Prostate gland (tissue), 2 donors: ENCODE data around the gene DSCAML1. TPM values are rescaled to one million over a fixed set of nuclear protein-coding genes. Genes with fewer than 3 reads are reported as not detected.

Experiments used
- DNase-seq: peaks from one replicate; pipeline ENCODE4 v3.0.0-alpha.2; 2019; ENCODE audit warnings: low spot score
- H3K27ac ChIP-seq, 2 donors: fragments of 200-600 bp; sonication (generic); 2 replicates each; pipeline ENCODE4 v1.5.1; 2017 to 2019
- H3K27me3 ChIP-seq: fragments of 200-600 bp; sonication (generic); replicated peaks from 2 replicates; pipeline ENCODE4 v1.5.1; 2019; ENCODE audit not compliant: insufficient read depth
- H3K36me3 ChIP-seq, 2 donors: fragments of 200-600 bp; sonication (generic); 1 replicate in 1 of 2; 2 replicates in 1 of 2; pipeline versions ENCODE4 v1.5.1 to v1.8.1; 2017 to 2019
- H3K4me1 ChIP-seq: fragments of 200-600 bp; sonication (generic); replicated peaks from 2 replicates; pipeline ENCODE4 v1.5.1; 2019
- H3K4me3 ChIP-seq, 2 donors: fragments of 200-600 bp; sonication (generic); 2 replicates each; pipeline ENCODE4 v1.5.1; 2017 to 2019
- H3K9me3 ChIP-seq: fragments of 200-600 bp; sonication (generic); 2 replicates; pipeline ENCODE4 v1.5.1; 2017
- POLR2A ChIP-seq: fragments of 450-650 bp; IDR thresholded peaks from one replicate; pipeline ENCODE4 v1.6.1; 2016; ENCODE audit warnings: antibody characterized with exemption, mild to moderate bottlenecking
- POLR2AphosphoS5 ChIP-seq: sonication (generic); formaldehyde crosslinking; IDR thresholded peaks from one replicate; pipeline ENCODE4 v1.6.1; 2017; ENCODE audit warnings: antibody characterized with exemption
- whole genome bisulfite sequencing: methylation state at CpG from one replicate; pipeline ENCODE4 v1.1.5; 2018; 5-methylcytosine and 5-hydroxymethylcytosine counted together
- intact Hi-C: fragments of 100-400 bp; cut with DNase I; formaldehyde crosslinking; loops from one replicate; pipeline ENCODE4 v1.14.2; 2022
- total RNA-seq, 2 donors: library from RNA; depleted of rRNA; stranded (reverse); fragments of >200 nt; gene quantifications; one replicate each; pipeline ENCODE4 v1.1.0, GENCODE V29; 2016
- TF ChIP-seq, protein P1 (sequence below), 4 experiments: fragments of 200-600 bp in 2 of 4; fragments of 450-650 bp in 2 of 4; sonication (generic) in 2 of 4; IDR thresholded peaks; 1 replicate in 3 of 4; 2 replicates in 1 of 4; pipeline ENCODE4 v1.5.1; 2016 to 2019; ENCODE audit warnings: antibody characterized with exemption in 4 of 4, mild to moderate bottlenecking in 2 of 4, moderate library complexity in 2 of 4

Gene DSCAML1
- total RNA-seq, 2 donors from 2014 or later = 0.14 to 2.8 TPM

DNA sequence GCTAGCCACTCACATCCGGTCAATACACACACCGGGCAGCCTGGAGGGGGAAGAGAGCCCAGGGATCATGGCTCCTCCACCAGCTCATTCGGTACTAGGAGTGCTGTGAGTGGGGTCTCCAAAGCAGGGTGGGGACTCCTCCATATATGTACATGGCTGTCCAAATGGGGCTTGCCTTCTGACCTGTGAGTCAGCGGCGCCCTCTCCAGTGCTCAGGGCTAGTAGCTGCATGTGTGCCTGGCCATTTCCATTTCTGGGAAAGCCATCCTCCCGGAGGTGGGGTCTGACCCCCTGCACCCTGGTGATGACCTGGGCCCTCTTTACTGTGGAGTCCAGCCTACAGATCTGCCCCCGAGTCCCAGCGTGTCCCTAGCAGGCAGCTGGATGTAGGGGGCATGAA lies 287.5 kb downstream of the DSCAML1 start:
- Histone ChIP-seq H3K4me1 (no peaks in the 10 kb centered on the region), H3K27ac (no peak overlapping the region), H3K36me3 (no peaks in the 10 kb centered on the region), H3K4me3 (no peak overlapping the region), H3K9me3 (no peaks in the 10 kb centered on the region), H3K27me3 (peaks cover 3% of the 10 kb centered on the region)
- no peak for DNase-seq
- intact Hi-C loops = no loop called here
- WGBS = 90% methylated on average over 8 of the region's 8 CpGs
- TF ChIP-seq, protein P1, sequence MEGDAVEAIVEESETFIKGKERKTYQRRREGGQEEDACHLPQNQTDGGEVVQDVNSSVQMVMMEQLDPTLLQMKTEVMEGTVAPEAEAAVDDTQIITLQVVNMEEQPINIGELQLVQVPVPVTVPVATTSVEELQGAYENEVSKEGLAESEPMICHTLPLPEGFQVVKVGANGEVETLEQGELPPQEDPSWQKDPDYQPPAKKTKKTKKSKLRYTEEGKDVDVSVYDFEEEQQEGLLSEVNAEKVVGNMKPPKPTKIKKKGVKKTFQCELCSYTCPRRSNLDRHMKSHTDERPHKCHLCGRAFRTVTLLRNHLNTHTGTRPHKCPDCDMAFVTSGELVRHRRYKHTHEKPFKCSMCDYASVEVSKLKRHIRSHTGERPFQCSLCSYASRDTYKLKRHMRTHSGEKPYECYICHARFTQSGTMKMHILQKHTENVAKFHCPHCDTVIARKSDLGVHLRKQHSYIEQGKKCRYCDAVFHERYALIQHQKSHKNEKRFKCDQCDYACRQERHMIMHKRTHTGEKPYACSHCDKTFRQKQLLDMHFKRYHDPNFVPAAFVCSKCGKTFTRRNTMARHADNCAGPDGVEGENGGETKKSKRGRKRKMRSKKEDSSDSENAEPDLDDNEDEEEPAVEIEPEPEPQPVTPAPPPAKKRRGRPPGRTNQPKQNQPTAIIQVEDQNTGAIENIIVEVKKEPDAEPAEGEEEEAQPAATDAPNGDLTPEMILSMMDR (IDR thresholded peaks at IDR 0.05) = no peak
- TF ChIP-seq POLR2A (no peak), POLR2AphosphoS5 (no peak)

DNA sequence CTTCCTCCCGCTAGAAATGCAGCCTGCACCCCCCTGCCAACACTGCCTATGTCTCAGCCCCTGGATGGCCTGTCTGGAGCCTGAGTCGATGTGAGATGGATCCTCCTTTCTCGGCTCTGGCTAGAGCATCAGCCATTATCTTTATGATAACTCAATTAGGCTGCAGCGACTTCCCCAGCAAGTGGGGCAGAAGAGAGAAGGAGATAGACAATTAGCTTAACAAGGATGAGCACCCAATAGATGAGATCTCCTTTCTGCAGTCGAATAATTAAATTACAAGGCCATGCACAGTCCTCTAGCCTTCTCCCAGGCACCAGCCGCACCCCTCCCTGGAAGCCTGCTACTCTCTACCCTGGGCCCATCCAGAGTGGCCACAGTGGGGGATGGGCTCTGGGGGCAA lies 290.0 kb downstream of the DSCAML1 start:
- Histone ChIP-seq H3K27ac (no peak overlapping the region), H3K9me3 (no peaks in the 10 kb centered on the region), H3K36me3 (no peaks in the 10 kb centered on the region), H3K4me3 (no peak overlapping the region), H3K4me1 (no peaks in the 10 kb centered on the region), H3K27me3 (no peaks in the 10 kb centered on the region)
- intact Hi-C loops = no loop called here
- 85% methylated on average over 6 of the region's 6 CpGs for WGBS
- TF ChIP-seq POLR2AphosphoS5 (no peak), POLR2A (no peak)
- TF ChIP-seq, protein P1 (IDR thresholded peaks at IDR 0.05) = no peak
- no peak for DNase-seq

DNA sequence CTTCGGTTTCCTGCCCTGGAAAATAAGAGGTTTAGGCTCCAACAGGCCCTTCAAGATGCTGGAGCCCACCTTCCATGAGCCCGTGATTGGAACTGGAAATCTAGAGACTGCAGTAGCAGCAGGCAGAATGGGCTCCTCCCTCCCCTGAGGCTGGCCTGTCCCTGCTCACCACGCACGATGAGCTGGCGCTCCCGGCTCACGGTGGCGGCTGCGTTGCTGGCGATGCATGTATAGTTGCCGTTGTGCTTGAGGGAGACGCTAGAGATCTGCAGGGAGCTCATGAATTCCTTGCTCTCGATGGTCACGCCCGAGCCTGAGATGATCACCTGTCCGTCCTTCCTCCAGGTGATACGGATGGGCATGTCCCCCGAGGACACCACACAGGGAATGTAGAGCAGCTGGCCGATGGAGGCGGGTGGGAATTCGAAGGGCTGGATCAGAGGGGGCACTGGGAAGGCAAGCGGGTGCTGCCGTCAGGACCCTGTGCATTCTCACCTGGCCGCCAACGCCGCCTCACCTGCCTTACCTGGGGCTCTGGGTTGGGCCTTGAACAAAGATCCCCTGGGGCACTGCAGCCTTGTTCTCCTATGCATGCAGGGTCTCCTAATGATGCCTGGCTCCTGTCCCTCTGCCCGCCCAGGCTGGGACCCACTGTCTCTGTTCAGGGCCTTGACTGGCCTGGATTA lies 291.6 kb downstream of the DSCAML1 start:
- Histone ChIP-seq H3K4me1 (no peaks in the 10 kb centered on the region), H3K27ac (no peak overlapping the region), H3K27me3 (no peaks in the 10 kb centered on the region), H3K4me3 (no peak overlapping the region), H3K36me3 (no peaks in the 10 kb centered on the region), H3K9me3 (no peaks in the 10 kb centered on the region)
- TF ChIP-seq, protein P1 (IDR thresholded peaks at IDR 0.05) = no peak
- TF ChIP-seq POLR2AphosphoS5 = no peak
- TF ChIP-seq POLR2A = no peak
- no peak for DNase-seq
- intact Hi-C loops = no loop called here
- WGBS = 70% methylated on average over 11 of the region's 27 CpGs

DNA sequence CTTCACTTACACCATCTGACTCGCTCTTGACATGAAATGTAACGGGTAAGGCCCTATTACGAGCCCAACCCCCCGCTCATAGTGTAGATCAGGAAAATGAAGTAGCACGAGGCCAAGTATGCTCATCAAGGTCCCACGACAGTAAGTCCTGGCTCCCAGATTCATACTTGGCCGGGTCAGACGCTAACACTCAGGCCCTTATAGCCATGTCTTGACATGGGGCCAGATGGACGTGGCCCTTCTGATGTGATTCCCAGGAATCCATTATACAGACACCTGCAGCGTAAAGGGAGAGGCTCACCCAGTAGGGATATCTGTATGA lies 294.3 kb downstream of the DSCAML1 start:
- Histone ChIP-seq H3K27ac (no peak overlapping the region), H3K4me3 (no peak overlapping the region), H3K27me3 (no peaks in the 10 kb centered on the region), H3K4me1 (no peaks in the 10 kb centered on the region), H3K9me3 (no peaks in the 10 kb centered on the region), H3K36me3 (no peaks in the 10 kb centered on the region)
- WGBS = 85% methylated on average over 10 of the region's 10 CpGs
- intact Hi-C loops = no loop called here
- TF ChIP-seq POLR2AphosphoS5 = no peak
- TF ChIP-seq, protein P1 (IDR thresholded peaks at IDR 0.05) = no peak
- no peak for TF ChIP-seq POLR2A
- no peak for DNase-seq

DNA sequence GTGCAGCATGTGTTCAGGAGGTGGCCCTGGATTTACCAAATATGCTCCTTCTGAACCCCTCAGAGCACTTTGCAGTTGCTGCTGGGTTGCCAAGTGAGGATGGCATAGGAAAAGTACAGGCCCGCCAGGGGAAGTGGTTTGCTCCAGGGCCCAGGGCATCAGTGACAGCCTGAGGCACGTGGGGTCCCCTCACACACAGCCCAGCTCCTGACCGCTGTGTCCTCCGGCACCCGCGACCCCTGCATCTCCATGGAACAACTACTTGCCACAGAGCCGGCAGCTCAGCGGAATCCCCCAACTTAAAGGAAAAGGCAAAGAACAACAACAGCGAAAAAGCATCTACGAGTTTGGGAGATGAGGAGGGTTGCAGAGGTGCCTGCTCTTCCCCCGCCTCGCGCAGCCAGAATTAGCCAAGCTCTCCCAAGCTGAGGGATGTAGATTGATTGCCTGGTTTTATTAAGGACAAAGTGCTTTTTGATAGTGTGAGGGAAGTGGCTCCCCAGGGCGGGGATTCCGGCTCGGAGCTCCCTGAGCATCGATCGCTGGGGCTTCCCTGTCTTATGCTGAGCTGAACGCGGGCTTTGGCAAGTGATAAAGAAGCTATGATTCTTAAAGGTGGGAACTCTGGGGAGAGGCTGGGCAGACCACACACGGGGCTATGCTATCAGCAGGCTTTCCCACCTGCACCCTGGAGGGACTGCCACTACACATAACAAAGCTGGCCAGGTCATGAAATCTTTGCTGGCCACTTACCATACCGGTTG lies 294.8 kb downstream of the DSCAML1 start:
- Histone ChIP-seq H3K4me3 (no peak overlapping the region), H3K4me1 (no peaks in the 10 kb centered on the region), H3K9me3 (no peaks in the 10 kb centered on the region), H3K27ac (no peak overlapping the region), H3K36me3 (no peaks in the 10 kb centered on the region), H3K27me3 (no peaks in the 10 kb centered on the region)
- DNase-seq = no peak
- TF ChIP-seq, protein P1 (IDR thresholded peaks at IDR 0.05) = no peak
- TF ChIP-seq POLR2A (no peak), POLR2AphosphoS5 (no peak)
- intact Hi-C loops = no loop called here
- WGBS = 61% methylated on average over 22 of the region's 22 CpGs
